CD4-positive, alpha-beta T cell (primary cell): ENCODE results near the gene ZNF185. TPM values are rescaled to one million over a fixed set of nuclear protein-coding genes. Genes with fewer than 3 reads are reported as not detected.

Experiments used
- ATAC-seq: fragments of 200-7000 bp; cut with Tn5 transposase; one replicate; pipeline ENCODE4 v1.10.0; 2022; ENCODE audit warnings: mild to moderate bottlenecking; ENCODE audit not compliant: poor library complexity
- CTCF ChIA-PET: fragments of 350-600 bp; sonication (Branson Sonifier 250); formaldehyde crosslinking; loops from one replicate; lab custom pipeline; 2021; ENCODE audit warnings: antibody characterized with exemption, inconsistent platforms; lab: Charles Lee
- POLR2A ChIA-PET: fragments of 350-600 bp; sonication (Branson Sonifier 250); formaldehyde crosslinking; loops from one replicate; lab custom pipeline; 2021; ENCODE audit warnings: antibody characterized with exemption, inconsistent platforms; lab: Charles Lee
- DNase-seq, 14 experiments: peaks; one replicate each; pipeline ENCODE4 v3.0.0-alpha.2; 2013 to 2020; ENCODE audit warnings: mixed read lengths in 2 of 14
- H3K27ac ChIP-seq, 2 donors: one replicate each; pipeline versions ENCODE4 v1.5.1 to v1.7.0; 2013; ENCODE audit warnings: low read length in 2 of 2, low read depth in 1 of 2, mild to moderate bottlenecking in 1 of 2
- H3K27me3 ChIP-seq, 2 experiments: 1 replicate in 1 of 2; 2 replicates in 1 of 2; pipeline versions ENCODE4 v1.6.1 to v1.7.0; 2013; ENCODE audit warnings: low read length in 2 of 2, control low read depth in 1 of 2, mild to moderate bottlenecking in 1 of 2, moderate library complexity in 1 of 2; ENCODE audit not compliant: insufficient read depth in 2 of 2, control insufficient read depth in 1 of 2
- H3K36me3 ChIP-seq: one replicate; pipeline ENCODE4 v1.6.1; 2013; ENCODE audit warnings: low read length, control low read depth; ENCODE audit not compliant: insufficient read depth
- H3K4me1 ChIP-seq: one replicate; pipeline ENCODE4 v1.6.1; 2013; ENCODE audit warnings: low read length, control low read depth; ENCODE audit not compliant: insufficient read depth
- H3K4me3 ChIP-seq: one replicate; pipeline ENCODE4 v1.5.1; 2013; ENCODE audit warnings: mild to moderate bottlenecking, low read length, moderate library complexity
- H3K9me3 ChIP-seq, 2 experiments: 1 replicate in 1 of 2; 2 replicates in 1 of 2; pipeline versions ENCODE4 v1.6.1 to v1.7.0; 2013; ENCODE audit warnings: low read length in 2 of 2, mild to moderate bottlenecking in 2 of 2, control low read depth in 1 of 2, moderate library complexity in 1 of 2; ENCODE audit not compliant: control insufficient read depth in 1 of 2, insufficient read depth in 1 of 2
- H3K27ac Mint-ChIP-seq: one replicate; pipeline ENCODE4 v1.8.0; 2020; ENCODE audit warnings: mixed read lengths
- H3K27me3 Mint-ChIP-seq: one replicate; pipeline ENCODE4 v1.8.0; 2021; ENCODE audit warnings: mixed read lengths
- H3K36me3 Mint-ChIP-seq: one replicate; pipeline ENCODE4 v1.8.0; 2021; ENCODE audit warnings: low read depth, mixed read lengths
- H3K4me1 Mint-ChIP-seq: one replicate; pipeline ENCODE4 v1.8.0; 2021; ENCODE audit warnings: low read depth, mixed read lengths
- H3K4me3 Mint-ChIP-seq: one replicate; pipeline ENCODE4 v1.8.0; 2020; ENCODE audit warnings: mild to moderate bottlenecking, mixed read lengths
- H3K9me3 Mint-ChIP-seq: one replicate; pipeline ENCODE4 v1.8.0; 2020; ENCODE audit warnings: mixed read lengths
- intact Hi-C, 2 experiments: fragments of 100-400 bp; cut with DNase I in 1 of 2; cut with micrococcal nuclease in 1 of 2; formaldehyde crosslinking; loops; one replicate each; pipeline versions ENCODE4 v1.15.1 to v1.9.0; 2023 to 2025; cut with DNase I, micrococcal nuclease
- total RNA-seq, 174 experiments: library from RNA in 2 of 174; stranded (reverse) in 2 of 174; gene quantifications; one replicate each; pipeline ENCODE4 v1.2.3 and lab custom pipeline; 2021 to 2026
- TF ChIP-seq, protein P1 (sequence below): fragments of 200-600 bp; IDR thresholded peaks from one replicate; pipeline ENCODE4 v1.8.0; 2022; ENCODE audit warnings: antibody characterized with exemption, mild to moderate bottlenecking

Gene ZNF185
- total RNA-seq, 2 experiments from 2014 or later: 1.4 to 1.5 TPM

DNA sequence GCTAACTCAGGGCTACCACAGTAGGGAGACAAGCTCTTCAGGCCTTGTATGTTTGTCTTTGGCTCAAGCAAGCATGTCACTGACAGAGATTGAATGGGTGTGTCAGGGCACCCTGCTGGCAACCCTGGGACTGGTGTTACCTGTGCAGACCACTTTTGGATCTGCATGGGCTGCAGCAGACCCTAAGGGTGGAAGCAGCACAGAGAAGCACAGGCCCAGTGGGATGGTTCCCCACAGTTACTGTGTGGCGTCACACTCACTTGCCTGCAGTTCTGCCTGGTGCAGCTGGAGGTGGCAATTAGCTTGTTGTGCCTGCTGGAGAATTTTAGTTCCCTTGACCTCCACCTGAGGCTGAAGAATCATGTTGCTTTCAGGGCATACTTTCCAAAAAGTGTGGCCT is 46.0 kb downstream of the ZNF185 start:
- peaks cover 14% of the 10 kb centered on the region for H3K4me1 ChIP-seq
- ChIA-PET POLR2A (no interaction called here), CTCF (no interaction called here)
- Mint-ChIP-seq H3K4me3 (no peak overlapping the region), H3K9me3 (no peaks in the 10 kb centered on the region), H3K36me3 (peaks cover 19% of the 10 kb centered on the region), H3K4me1 (peaks cover 9% of the 10 kb centered on the region), H3K27me3 (no peaks in the 10 kb centered on the region), H3K27ac (no peak overlapping the region)
- no peak overlapping the region for H3K27ac ChIP-seq
- ATAC-seq: no peak
- TF ChIP-seq, protein P1, sequence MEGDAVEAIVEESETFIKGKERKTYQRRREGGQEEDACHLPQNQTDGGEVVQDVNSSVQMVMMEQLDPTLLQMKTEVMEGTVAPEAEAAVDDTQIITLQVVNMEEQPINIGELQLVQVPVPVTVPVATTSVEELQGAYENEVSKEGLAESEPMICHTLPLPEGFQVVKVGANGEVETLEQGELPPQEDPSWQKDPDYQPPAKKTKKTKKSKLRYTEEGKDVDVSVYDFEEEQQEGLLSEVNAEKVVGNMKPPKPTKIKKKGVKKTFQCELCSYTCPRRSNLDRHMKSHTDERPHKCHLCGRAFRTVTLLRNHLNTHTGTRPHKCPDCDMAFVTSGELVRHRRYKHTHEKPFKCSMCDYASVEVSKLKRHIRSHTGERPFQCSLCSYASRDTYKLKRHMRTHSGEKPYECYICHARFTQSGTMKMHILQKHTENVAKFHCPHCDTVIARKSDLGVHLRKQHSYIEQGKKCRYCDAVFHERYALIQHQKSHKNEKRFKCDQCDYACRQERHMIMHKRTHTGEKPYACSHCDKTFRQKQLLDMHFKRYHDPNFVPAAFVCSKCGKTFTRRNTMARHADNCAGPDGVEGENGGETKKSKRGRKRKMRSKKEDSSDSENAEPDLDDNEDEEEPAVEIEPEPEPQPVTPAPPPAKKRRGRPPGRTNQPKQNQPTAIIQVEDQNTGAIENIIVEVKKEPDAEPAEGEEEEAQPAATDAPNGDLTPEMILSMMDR: no peak
- DNase-seq: no peak
- H3K27me3 ChIP-seq: no peaks in the 10 kb centered on the region
- no peak overlapping the region for H3K4me3 ChIP-seq
- no peaks in the 10 kb centered on the region for H3K36me3 ChIP-seq
- H3K9me3 ChIP-seq: no peaks in the 10 kb centered on the region
- intact Hi-C loops: loop anchor here (5.0 kb wide), 6 partner anchors 88 to 718 kb away; partner anchors contain the start of genes HAUS7 (in 1 of the 2) and ZNF275 (in 1 of the 2)

DNA sequence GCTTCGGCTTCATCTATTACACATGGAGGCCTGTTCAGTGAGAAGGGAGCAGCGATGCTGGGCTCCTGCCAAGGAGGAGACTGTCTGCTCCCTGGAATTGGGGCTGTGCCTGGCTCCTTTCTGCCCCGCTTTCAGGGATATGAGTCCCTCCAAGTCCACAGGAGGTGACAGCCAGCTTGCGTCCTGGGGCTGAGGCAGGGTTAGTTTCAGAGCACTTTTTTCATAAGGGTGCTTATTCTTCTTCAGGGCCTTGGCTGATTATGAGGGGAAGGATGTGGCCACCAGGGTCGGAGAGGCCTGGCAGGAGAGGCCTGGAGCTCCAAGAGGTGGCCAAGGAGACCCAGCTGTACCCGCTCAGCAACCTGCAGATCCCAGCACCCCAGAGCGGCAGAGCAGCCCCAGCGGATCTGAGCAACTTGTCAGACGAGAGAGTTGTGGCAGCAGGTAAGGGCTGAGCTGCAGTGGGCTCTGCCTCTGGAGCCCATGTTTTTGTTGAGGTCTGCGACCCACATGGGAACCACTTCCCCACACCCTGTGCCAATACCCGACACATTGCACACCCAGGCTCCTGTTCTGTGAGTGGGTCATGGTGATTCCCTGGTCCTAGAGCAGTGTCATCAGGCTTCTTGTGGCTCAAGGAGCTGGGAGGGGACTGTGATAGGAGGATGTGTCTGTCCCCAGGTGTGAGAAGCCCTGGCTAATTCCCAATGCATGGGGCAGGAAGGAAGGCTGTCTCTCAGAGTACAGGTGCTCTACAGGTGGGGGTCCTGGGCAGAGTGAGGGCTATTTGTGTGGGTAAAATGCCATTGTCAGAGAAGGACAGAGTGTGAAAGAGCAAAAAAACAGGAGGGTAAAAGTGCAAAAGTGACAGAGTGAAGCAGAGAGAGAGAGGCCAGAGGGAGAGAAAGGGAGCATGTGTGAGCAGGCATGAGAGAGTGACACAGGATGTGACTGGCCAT is 47.4 kb downstream of the ZNF185 start:
- H3K4me3 Mint-ChIP-seq: no peak overlapping the region
- H3K4me1 ChIP-seq: peaks cover 14% of the 10 kb centered on the region
- no peak overlapping the region for H3K4me3 ChIP-seq
- ChIA-PET CTCF (no interaction called here), POLR2A (no interaction called here)
- TF ChIP-seq, protein P1: no peak
- no peak overlapping the region for H3K27ac ChIP-seq
- peaks cover 9% of the 10 kb centered on the region for H3K4me1 Mint-ChIP-seq
- peaks cover 3% of the 10 kb centered on the region for H3K36me3 ChIP-seq
- intact Hi-C loops: no loop called here
- peaks cover 24% of the 10 kb centered on the region for H3K36me3 Mint-ChIP-seq
- H3K9me3 ChIP-seq: no peaks in the 10 kb centered on the region
- no peaks in the 10 kb centered on the region for H3K9me3 Mint-ChIP-seq
- DNase-seq (no peak), ATAC-seq (no peak)
- H3K27ac Mint-ChIP-seq: no peak overlapping the region
- H3K27me3 ChIP-seq: no peaks in the 10 kb centered on the region
- H3K27me3 Mint-ChIP-seq: no peaks in the 10 kb centered on the region

DNA sequence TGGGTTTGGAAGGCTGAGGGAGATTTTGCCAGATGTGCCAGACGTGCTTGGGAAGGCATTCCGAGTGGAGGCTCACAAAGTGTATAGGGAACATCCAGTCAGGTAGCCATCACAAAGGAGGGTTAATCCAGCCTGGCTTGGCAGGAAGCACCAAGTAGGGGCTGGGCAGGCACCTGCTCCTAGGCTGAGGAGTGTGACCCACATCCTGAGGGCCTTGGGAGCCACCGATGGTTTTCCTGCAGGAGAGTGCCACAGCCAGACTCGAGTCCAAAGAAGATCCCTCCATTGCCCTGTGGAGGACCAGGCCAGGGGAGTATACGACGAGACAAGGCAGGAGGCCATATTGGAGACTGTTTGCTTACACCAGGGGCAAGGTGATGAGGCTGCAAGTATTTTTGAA is 48.8 kb downstream of the ZNF185 start:
- DNase-seq (no peak), ATAC-seq (no peak)
- Histone ChIP-seq H3K4me1 (peaks cover 7% of the 10 kb centered on the region), H3K27ac (no peak overlapping the region), H3K4me3 (no peak overlapping the region), H3K9me3 (no peaks in the 10 kb centered on the region), H3K36me3 (peaks cover 3% of the 10 kb centered on the region), H3K27me3 (no peaks in the 10 kb centered on the region)
- peaks cover 24% of the 10 kb centered on the region for H3K36me3 Mint-ChIP-seq
- TF ChIP-seq, protein P1: no peak
- intact Hi-C loops: no loop called here
- ChIA-PET POLR2A (no interaction called here), CTCF (no interaction called here)
- H3K9me3 Mint-ChIP-seq: no peaks in the 10 kb centered on the region
- no peak overlapping the region for H3K4me3 Mint-ChIP-seq
- H3K27me3 Mint-ChIP-seq: no peaks in the 10 kb centered on the region
- H3K27ac Mint-ChIP-seq: no peak overlapping the region
- H3K4me1 Mint-ChIP-seq: peaks cover 4% of the 10 kb centered on the region

Other genes starting within 250 kb of the ZNF185 start
- not detected for gene MAGEA3, start 199.3 kb upstream of the ZNF185 start, total RNA-seq
- gene CSAG2, start 188.8 kb upstream of the ZNF185 start, total RNA-seq: not detected
- gene MAGEA2B, start 183.4 kb upstream of the ZNF185 start, total RNA-seq: not detected
- not detected for gene CSAG1, start 164.3 kb upstream of the ZNF185 start, total RNA-seq
- gene MAGEA12, start 164.3 kb upstream of the ZNF185 start, total RNA-seq: not detected
- gene MAGEA2, start 144.2 kb upstream of the ZNF185 start, total RNA-seq: not detected
- not detected for gene CSAG3, start 138.8 kb upstream of the ZNF185 start, total RNA-seq
- not detected for gene MAGEA6, start 128.4 kb upstream of the ZNF185 start, total RNA-seq
- gene CETN2, start 67.3 kb upstream of the ZNF185 start, total RNA-seq: 1 to 10 TPM; 4.0 to 5.1 TPM
- 1 to 10 TPM; 2.7 to 2.9 TPM for gene NSDHL, start 67.0 kb upstream of the ZNF185 start, total RNA-seq
- under 1 TPM in 1 of 2 experiments, not detected in 1; 0.20 TPM for gene PNMA5, start 96.0 kb downstream of the ZNF185 start, total RNA-seq
- gene PNMA3, start 158.4 kb downstream of the ZNF185 start, total RNA-seq: 1 to 10 TPM; 2.5 to 2.6 TPM
- gene PNMA6A, start 174.4 kb downstream of the ZNF185 start, total RNA-seq: under 1 TPM; 0.25 to 0.38 TPM